Breast epithelium (tissue), 4 donors: ENCODE measurements around the gene PPDPF. TPM values are rescaled to one million over a fixed set of nuclear protein-coding genes. Genes with fewer than 3 reads are reported as not detected.

Experiments used
- DNase-seq, 2 donors: peaks; one replicate each; pipeline ENCODE4 v3.0.0-alpha.2; 2019; ENCODE audit warnings: low spot score in 2 of 2
- H3K27ac ChIP-seq, 2 donors: fragments of 200-600 bp; sonication (generic) in 1 of 2; one replicate each; pipeline ENCODE4 v1.5.1; 2016 to 2019; ENCODE audit warnings: mild to moderate bottlenecking in 1 of 2
- H3K27me3 ChIP-seq, 2 donors: fragments of 200-600 bp; sonication (generic) in 1 of 2; one replicate each; pipeline versions ENCODE4 v1.5.1 to v1.6.0; 2017 to 2019; ENCODE audit warnings: control low read depth in 1 of 2, mild to moderate bottlenecking in 1 of 2
- H3K36me3 ChIP-seq: fragments of 200-600 bp; one replicate; pipeline ENCODE4 v1.5.1; 2019
- H3K4me1 ChIP-seq, 2 donors: fragments of 200-600 bp; sonication (generic); one replicate each; pipeline ENCODE4 v1.5.1; 2016 to 2019; ENCODE audit warnings: control low read depth in 1 of 2
- H3K4me3 ChIP-seq, 3 donors: fragments of 200-600 bp; sonication (generic); 1 replicate in 2 of 3; 2 replicates in 1 of 3; pipeline ENCODE4 v1.5.1; 2016 to 2019; ENCODE audit warnings: mild to moderate bottlenecking in 3 of 3, moderate library complexity in 2 of 3
- H3K9me3 ChIP-seq, 2 donors: fragments of 200-600 bp; sonication (generic) in 1 of 2; one replicate each; pipeline ENCODE4 v1.5.1; 2016 to 2019; ENCODE audit warnings: control low read depth in 1 of 2
- POLR2A ChIP-seq: fragments of 450-650 bp; IDR thresholded peaks from one replicate; pipeline ENCODE4 v1.6.1; 2016; ENCODE audit warnings: antibody characterized with exemption, mild to moderate bottlenecking, moderate library complexity
- POLR2AphosphoS5 ChIP-seq, 3 donors: sonication (generic); formaldehyde crosslinking; IDR thresholded peaks; one replicate each; pipeline ENCODE4 v1.6.1; 2017; ENCODE audit warnings: antibody characterized with exemption in 3 of 3
- intact Hi-C: fragments of 100-400 bp; cut with DNase I; formaldehyde crosslinking; loops from one replicate; pipeline ENCODE4 v1.15.1; 2023; ENCODE audit warnings: low total_unique reads
- total RNA-seq, 3 donors: library from RNA; depleted of rRNA; stranded (reverse); fragments of >200 nt; gene quantifications; one replicate each; pipeline ENCODE4 v1.1.0, GENCODE V29; 2016
- TF ChIP-seq, protein P1 (sequence below), 3 donors: fragments of 450-650 bp; IDR thresholded peaks; one replicate each; pipeline ENCODE4 v1.5.1; 2016 to 2017; ENCODE audit warnings: antibody characterized with exemption in 3 of 3, mild to moderate bottlenecking in 3 of 3, moderate library complexity in 3 of 3

Gene PPDPF
- total RNA-seq, 3 donors from 2014 or later = 71.8 to 151 (median 133) TPM

DNA sequence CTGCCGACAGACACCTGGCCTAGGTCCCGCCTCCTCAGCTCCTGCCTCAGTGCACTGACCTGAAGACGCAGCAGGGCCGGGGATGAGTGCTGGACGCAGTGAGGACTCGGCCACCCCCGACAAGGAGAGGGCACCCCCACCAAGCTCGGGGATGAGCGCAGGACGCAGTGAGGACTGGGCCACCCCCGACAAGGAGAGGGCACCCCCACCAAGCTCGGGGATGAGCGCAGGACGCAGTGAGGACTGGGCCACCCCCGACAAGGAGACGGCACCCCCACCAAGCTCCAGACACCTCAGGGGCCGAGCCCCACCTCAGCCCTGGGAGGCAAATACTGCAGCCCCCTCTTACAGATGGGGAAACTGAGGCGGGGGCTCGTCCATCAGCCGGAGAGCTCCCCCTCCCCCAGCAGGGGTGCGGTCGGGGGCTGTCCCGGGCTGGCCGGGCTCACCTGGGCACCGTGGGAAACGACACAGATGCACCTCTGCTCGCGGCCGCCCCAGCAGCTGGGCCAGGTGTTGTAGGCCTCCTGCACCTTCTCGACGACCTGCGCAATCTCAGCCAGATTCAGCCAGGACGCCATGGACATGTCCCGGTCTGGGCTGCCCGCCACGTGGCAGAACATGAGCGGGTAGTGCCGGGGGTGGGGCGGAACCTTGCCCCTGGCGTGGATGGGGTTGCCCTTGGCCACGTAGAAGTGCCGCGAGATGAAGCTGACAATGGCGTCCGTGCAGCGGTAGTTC is 46.0 kb downstream of the PPDPF start:
- DNase-seq = no peak
- intact Hi-C loops = no loop called here
- Histone ChIP-seq H3K9me3 (no peaks in the 10 kb centered on the region), H3K36me3 (peaks cover 11% of the 10 kb centered on the region), H3K27ac (no peak overlapping the region), H3K4me1 (no peaks in the 10 kb centered on the region), H3K27me3 (no peaks in the 10 kb centered on the region), H3K4me3 (no peak overlapping the region)
- TF ChIP-seq, protein P1, sequence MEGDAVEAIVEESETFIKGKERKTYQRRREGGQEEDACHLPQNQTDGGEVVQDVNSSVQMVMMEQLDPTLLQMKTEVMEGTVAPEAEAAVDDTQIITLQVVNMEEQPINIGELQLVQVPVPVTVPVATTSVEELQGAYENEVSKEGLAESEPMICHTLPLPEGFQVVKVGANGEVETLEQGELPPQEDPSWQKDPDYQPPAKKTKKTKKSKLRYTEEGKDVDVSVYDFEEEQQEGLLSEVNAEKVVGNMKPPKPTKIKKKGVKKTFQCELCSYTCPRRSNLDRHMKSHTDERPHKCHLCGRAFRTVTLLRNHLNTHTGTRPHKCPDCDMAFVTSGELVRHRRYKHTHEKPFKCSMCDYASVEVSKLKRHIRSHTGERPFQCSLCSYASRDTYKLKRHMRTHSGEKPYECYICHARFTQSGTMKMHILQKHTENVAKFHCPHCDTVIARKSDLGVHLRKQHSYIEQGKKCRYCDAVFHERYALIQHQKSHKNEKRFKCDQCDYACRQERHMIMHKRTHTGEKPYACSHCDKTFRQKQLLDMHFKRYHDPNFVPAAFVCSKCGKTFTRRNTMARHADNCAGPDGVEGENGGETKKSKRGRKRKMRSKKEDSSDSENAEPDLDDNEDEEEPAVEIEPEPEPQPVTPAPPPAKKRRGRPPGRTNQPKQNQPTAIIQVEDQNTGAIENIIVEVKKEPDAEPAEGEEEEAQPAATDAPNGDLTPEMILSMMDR (IDR thresholded peaks at IDR 0.05) = no peak
- no peak for TF ChIP-seq POLR2A
- no peak for TF ChIP-seq POLR2AphosphoS5 (IDR thresholded peaks at IDR 0.05)

DNA sequence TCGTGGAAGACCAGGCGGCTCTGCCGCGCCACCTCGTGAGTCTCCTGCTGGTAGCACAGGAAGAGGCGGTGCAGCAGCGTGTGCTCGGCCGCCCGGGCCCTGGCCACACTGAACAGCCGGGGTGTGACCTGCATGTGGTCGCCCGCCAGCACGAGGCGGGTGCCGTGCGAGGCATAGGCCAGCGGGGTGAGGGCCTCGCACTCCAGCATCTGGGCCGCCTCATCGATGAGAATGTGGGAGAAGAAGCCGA is 46.5 kb downstream of the PPDPF start:
- H3K4me1 ChIP-seq = no peaks in the 10 kb centered on the region
- H3K27me3 ChIP-seq = no peaks in the 10 kb centered on the region
- H3K9me3 ChIP-seq = no peaks in the 10 kb centered on the region
- no peak overlapping the region for H3K4me3 ChIP-seq
- H3K27ac ChIP-seq = no peak overlapping the region
- H3K36me3 ChIP-seq = peaks cover 11% of the 10 kb centered on the region
- no peak for TF ChIP-seq POLR2A
- TF ChIP-seq POLR2AphosphoS5 (IDR thresholded peaks at IDR 0.05) = no peak
- DNase-seq = no peak
- intact Hi-C loops = no loop called here

DNA sequence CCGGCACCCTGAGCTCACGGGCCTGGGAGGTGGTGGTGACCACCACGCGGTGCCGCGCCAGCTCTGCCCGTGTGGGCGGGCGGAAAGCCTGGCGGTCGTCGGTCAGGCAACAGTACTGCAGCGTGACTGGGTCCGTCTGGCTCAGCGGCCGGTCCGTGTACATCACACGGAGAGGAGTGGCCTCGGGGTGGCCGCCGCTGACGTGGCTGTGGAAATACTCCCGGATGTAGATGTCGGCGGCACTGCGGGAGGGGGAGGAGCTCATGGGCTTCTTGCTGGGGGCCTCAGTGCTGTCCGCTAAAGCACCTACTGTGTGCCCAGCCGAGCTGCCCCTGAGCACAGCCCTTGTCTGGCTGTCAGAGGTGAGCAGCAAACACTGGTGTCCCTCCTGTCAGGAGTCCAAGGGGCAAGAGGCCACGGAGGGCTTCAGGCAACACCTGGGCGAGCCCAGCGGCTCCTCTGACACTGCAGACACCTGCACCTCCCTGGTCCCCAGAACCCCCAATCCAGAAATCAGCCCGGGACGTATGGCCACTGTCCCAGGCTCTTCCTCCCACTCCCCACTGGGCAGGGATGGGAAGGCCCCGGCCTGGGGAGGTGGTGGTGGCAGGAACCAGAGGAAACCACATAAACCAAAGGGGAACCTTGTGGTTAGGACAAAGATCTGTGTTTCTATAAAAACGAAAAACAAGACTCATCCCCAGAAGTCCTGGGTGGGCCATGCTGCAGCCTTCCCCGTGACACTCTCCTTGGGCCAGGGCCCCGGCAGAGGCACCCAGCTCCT is 47.0 kb downstream of the PPDPF start:
- TF ChIP-seq, protein P1 (IDR thresholded peaks at IDR 0.05) = no peak
- no peak for TF ChIP-seq POLR2A
- no peak for TF ChIP-seq POLR2AphosphoS5 (IDR thresholded peaks at IDR 0.05)
- no peaks in the 10 kb centered on the region for H3K9me3 ChIP-seq
- intact Hi-C loops = no loop called here
- no peak overlapping the region for H3K27ac ChIP-seq
- H3K4me1 ChIP-seq = no peaks in the 10 kb centered on the region
- peaks cover 11% of the 10 kb centered on the region for H3K36me3 ChIP-seq
- no peak for DNase-seq
- H3K4me3 ChIP-seq = peak overlapping the region in 1 of 3 donors; percentile 17
- H3K27me3 ChIP-seq = no peaks in the 10 kb centered on the region

DNA sequence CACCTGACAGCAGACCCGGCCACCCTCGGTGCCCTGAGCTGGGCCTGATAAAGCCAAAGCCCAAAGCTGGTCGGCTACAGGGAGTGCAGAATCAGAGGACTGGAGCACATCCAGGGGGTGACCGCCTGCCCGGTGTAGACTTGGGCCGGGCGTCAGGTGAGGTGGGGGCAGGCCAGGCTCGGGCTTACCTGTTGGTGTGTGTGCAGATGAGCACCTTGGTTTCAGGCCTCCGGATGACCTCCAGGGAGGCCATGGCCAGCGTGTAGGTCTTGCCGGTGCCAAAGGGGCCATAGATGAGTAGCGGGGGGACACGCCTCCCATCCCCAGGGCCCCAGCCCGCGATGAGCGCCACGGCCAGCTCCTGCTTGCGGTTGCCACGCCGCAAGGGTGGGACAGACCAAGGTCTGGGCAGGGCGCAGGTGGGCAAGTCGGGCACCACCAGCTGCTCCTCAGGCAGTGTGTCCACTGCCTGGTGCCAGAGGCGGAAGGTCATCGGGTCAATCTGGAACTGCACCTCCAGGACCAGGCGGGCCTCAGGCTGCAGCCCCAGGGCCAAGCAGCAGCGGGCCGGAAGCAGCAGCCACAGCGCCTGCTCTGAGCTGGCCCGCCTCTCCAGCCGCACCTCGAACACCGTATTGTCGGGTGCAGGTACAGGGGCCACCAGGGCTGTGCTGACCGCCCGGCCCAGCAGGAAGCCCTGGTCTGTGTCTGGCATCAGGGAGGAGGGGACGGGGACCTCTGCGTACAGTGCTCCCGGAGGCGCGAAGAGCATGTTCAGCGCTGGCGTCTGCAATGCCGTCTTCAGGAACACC is 47.8 kb downstream of the PPDPF start:
- Histone ChIP-seq H3K4me3 (peak overlapping the region in 1 of 3 donors; percentile 15), H3K27ac (no peak overlapping the region), H3K27me3 (no peaks in the 10 kb centered on the region), H3K9me3 (no peaks in the 10 kb centered on the region), H3K4me1 (peaks cover 4 to 6% of the 10 kb centered on the region in 2 donors), H3K36me3 (peaks cover 9% of the 10 kb centered on the region)
- intact Hi-C loops = no loop called here
- no peak for TF ChIP-seq POLR2AphosphoS5 (IDR thresholded peaks at IDR 0.05)
- TF ChIP-seq POLR2A = no peak
- TF ChIP-seq, protein P1 (IDR thresholded peaks at IDR 0.05) = no peak
- no peak for DNase-seq

DNA sequence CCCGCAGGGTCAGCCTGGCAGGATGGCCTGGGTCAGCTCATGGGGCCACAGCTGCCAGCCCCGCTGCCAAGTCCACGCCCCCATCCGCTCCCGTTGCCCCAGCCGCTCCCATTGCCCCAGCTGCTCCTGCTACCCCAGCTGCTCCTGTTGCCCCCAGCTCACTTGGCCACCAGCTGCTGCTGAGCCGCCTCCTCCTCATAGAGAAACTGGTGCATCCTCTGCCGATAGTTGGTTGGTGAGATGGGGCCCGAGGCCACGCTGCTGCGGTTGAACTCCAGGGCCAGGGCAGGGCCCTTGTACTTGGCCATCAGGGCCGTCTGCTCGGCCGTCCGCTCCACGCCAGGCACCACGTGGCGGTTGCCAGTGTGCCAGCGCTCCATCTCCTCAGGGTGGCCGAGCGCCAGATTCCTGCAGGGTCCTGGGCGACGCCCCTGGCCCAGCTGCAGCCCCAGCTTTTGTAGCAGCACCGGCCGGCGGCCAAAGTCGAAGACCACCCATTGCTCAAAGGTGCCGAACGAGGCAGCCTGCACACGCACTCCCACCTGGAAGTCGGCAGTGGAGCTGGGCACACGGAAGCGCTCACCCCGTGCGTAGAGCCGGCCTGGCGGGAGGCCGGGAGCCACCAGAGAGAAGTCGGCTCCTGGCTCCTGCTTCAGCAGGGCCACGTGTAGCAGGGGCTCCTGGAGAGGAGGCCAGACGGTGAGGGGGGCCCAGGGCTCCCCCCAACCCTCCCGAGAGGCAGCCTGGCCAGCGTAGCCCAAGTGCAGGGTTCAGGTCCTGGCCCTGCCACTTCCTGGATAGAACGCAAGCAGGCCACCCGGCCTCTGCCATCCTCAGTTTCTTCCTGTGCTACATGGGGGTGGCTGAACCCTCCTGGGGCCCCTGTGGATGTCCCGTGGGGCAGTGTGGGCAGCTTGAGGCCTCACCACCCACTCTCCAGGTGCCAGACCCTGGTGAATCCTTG is 48.7 kb downstream of the PPDPF start:
- H3K27ac ChIP-seq = no peak overlapping the region
- H3K4me3 ChIP-seq = no peak overlapping the region
- intact Hi-C loops = no loop called here
- no peaks in the 10 kb centered on the region for H3K27me3 ChIP-seq
- no peaks in the 10 kb centered on the region for H3K9me3 ChIP-seq
- peaks cover under 1% of the 10 kb centered on the region for H3K36me3 ChIP-seq
- no peak for DNase-seq
- no peak for TF ChIP-seq POLR2AphosphoS5 (IDR thresholded peaks at IDR 0.05)
- TF ChIP-seq, protein P1 (IDR thresholded peaks at IDR 0.05) = no peak
- no peak for TF ChIP-seq POLR2A
- H3K4me1 ChIP-seq = peaks cover 6 to 7% of the 10 kb centered on the region in 2 donors
